ENCODE measurements around the gene SLC7A4.

SLC7A4 gene

GRCh38 chr22:21038405-21038804 is 6.0 kb upstream of the SLC7A4 start:
- DNase-seq: no peak

- no peak for DNase-seq
Observed at GRCh38 chr22:21034989-21035388, 2.6 kb upstream of the SLC7A4 start.

- no peak for DNase-seq
Observed at GRCh38 chr22:21033895-21034294, 1.5 kb upstream of the SLC7A4 start.

- DNase-seq: no peak
Observed at GRCh38 chr22:21032868-21033688, 717 bp upstream of the SLC7A4 start.

- DNase-seq: no peak
Observed at GRCh38 chr22:21031545-21032036, 770 bp downstream of the SLC7A4 start.

- no peak for DNase-seq
Observed at GRCh38 chr22:21030621-21031544, 1.5 kb downstream of the SLC7A4 start.

GRCh38 chr22:21030032-21030431 is 2.3 kb downstream of the SLC7A4 start:
- no peak for DNase-seq

- DNase-seq: no peak
Observed at GRCh38 chr22:21029486-21030025, 2.8 kb downstream of the SLC7A4 start.

- no peak for DNase-seq
Observed at GRCh38 chr22:21028277-21029251, 3.8 kb downstream of the SLC7A4 start.

GRCh38 chr22:21026783-21027692 is 5.3 kb downstream of the SLC7A4 start:
- DNase-seq: no peak

GRCh38 chr22:21025763-21026755 is 6.3 kb downstream of the SLC7A4 start:
- DNase-seq: no peak

- DNase-seq: no peak
Observed at GRCh38 chr22:21025266-21025665, 7.1 kb downstream of the SLC7A4 start.

GRCh38 chr22:21022955-21023614 is 9.3 kb downstream of the SLC7A4 start:
- DNase-seq: no peak

GRCh38 chr22:21022507-21022906 is 9.9 kb downstream of the SLC7A4 start:
- DNase-seq: no peak

GRCh38 chr22:21020802-21021429 is 11.4 kb downstream of the SLC7A4 start:
- no peak for DNase-seq

- no peak for DNase-seq
Observed at GRCh38 chr22:21018314-21018713, 14.0 kb downstream of the SLC7A4 start.

- no peak for DNase-seq
Observed at GRCh38 chr22:21016644-21017420, 15.5 kb downstream of the SLC7A4 start.

All from stimulated activated CD4-positive, alpha-beta T cell treated with anti-CD3 and anti-CD28 coated beads, Interleukin-2, amount 100 ng/mL, for 48 hours (primary cell).